Body of pancreas (tissue), 4 donors: Measurements from ENCODE around the gene RAB1B. TPM values are rescaled to one million over a fixed set of nuclear protein-coding genes. Genes with fewer than 3 reads are reported as not detected.
"Not testable (repeated sequence)": the region's sequence is repeated elsewhere in the genome, so short reads cannot be mapped to it uniquely, and the experiment has no call there.

Experiments
- ATAC-seq: fragments of 150-250 bp; one replicate; pipeline ENCODE4 v1.9.1; 2016
- DNase-seq, 4 donors: peaks; one replicate each; pipeline ENCODE4 v3.0.0-alpha.2; 2019
- H3K27ac ChIP-seq, 4 donors: fragments of 200-600 bp; sonication (generic); 1 replicate in 3 of 4; 2 replicates in 1 of 4; pipeline versions ENCODE4 v1.5.1 to v1.6.1; 2016 to 2019; ENCODE audit warnings: mild to moderate bottlenecking in 1 of 4, mixed read lengths in 1 of 4, moderate library complexity in 1 of 4
- H3K27me3 ChIP-seq, 2 donors: fragments of 200-600 bp; sonication (generic); one replicate each; pipeline ENCODE4 v1.6.0; 2016; ENCODE audit warnings: mild to moderate bottlenecking in 1 of 2
- H3K36me3 ChIP-seq, 2 donors: fragments of 200-600 bp; sonication (generic); replicated peaks in 1 of 2; 2 replicates each; pipeline ENCODE4 v1.5.1; 2016; ENCODE audit warnings: low read depth in 2 of 2; ENCODE audit not compliant: insufficient read depth in 1 of 2
- H3K4me1 ChIP-seq: fragments of 200-600 bp; sonication (generic); one replicate; pipeline ENCODE4 v1.6.0; 2016
- H3K4me3 ChIP-seq, 2 donors: fragments of 200-600 bp; sonication (generic); 1 replicate in 1 of 2; 2 replicates in 1 of 2; pipeline ENCODE4 v1.5.1; 2016 to 2019
- H3K9me3 ChIP-seq, 3 donors: fragments of 200-600 bp; sonication (generic); 1 replicate in 2 of 3; 2 replicates in 1 of 3; pipeline ENCODE4 v1.5.1; 2016
- CTCF ChIP-seq, 7 experiments: fragments of 450-650 bp in 4 of 7; fragments of 200-600 bp in 3 of 7; sonication (generic) in 3 of 7; IDR thresholded peaks; one replicate each; pipeline ENCODE4 v1.5.1; 2016 to 2019; ENCODE audit warnings: antibody characterized with exemption in 7 of 7
- POLR2A ChIP-seq, 3 donors: fragments of 450-650 bp; IDR thresholded peaks; one replicate each; pipeline ENCODE4 v1.6.1; 2016; ENCODE audit warnings: antibody characterized with exemption in 3 of 3, mild to moderate bottlenecking in 2 of 3
- WGBS, 2 donors: methylation state at CpG; one replicate each; pipeline ENCODE4 v1.1.5; 2017; 5-methylcytosine and 5-hydroxymethylcytosine counted together
- intact Hi-C: fragments of 100-400 bp; cut with DNase I; formaldehyde crosslinking; loops from one replicate; pipeline ENCODE4 v1.15.1; 2023
- total RNA-seq, 2 donors: library from RNA; depleted of rRNA; stranded (reverse); fragments of >200 nt; gene quantifications; one replicate each; pipeline ENCODE4 v1.1.0, GENCODE V29; 2016

Gene RAB1B
- total RNA-seq, 2 donors from 2014 or later: 67.7 to 74.5 TPM

- Histone ChIP-seq H3K9me3 (no peaks in the 10 kb centered on the region), H3K4me3 (no peak overlapping the region), H3K4me1 (peaks cover 10% of the 10 kb centered on the region), H3K36me3 (no peaks in the 10 kb centered on the region), H3K27ac (peak overlapping the region in 2 of 4 donors; percentile 65 to 67), H3K27me3 (no peaks in the 10 kb centered on the region)
- 49 to 53% methylated on average over 9 to 13 of the region's 16 CpGs for WGBS, 2 donors
- intact Hi-C loops: no loop called here
- TF ChIP-seq CTCF (IDR thresholded peaks at IDR 0.05) (no peak), POLR2A (IDR thresholded peaks at IDR 0.05) (no peak)
- DNase-seq: peak; percentile 31 to 79 (median 42)
- peak; percentile 21 for ATAC-seq
These were observed 49.5 kb downstream of the RAB1B start for GRCh38 chr11:66317723-66318599.

DNA sequence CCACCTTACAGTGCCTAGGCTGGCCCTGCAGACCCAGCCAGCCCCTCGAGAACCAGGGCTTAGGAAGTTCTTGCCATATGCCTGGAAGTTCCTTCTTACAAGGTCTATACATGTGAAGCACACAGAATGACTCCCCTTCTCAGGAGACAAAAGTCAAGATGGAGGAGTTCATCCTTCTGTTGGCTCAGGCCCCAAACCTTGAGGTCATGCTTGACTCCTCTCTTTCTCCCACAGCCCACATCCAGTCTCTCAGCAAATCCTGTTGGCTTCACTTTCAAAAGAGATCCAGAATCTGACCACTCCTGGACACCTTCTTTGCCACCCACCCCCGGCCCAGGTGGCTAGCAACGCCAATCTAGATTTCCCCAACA lies 50.1 kb downstream of the RAB1B start:
- Histone ChIP-seq H3K27me3 (no peaks in the 10 kb centered on the region), H3K27ac (peak overlapping the region in 2 of 4 donors; percentile 65 to 67), H3K9me3 (no peaks in the 10 kb centered on the region), H3K4me1 (peaks cover 5% of the 10 kb centered on the region), H3K4me3 (no peak overlapping the region), H3K36me3 (no peaks in the 10 kb centered on the region)
- ATAC-seq: no peak
- intact Hi-C loops: no loop called here
- no peak for TF ChIP-seq CTCF (IDR thresholded peaks at IDR 0.05)
- no peak for TF ChIP-seq POLR2A (IDR thresholded peaks at IDR 0.05)
- no peak for DNase-seq
- WGBS, 2 donors: 63 to 69% methylated on average over 3 of the region's 3 CpGs

- H3K4me1 ChIP-seq, H3K9me3 ChIP-seq, H3K36me3 ChIP-seq, H3K27me3 ChIP-seq, ATAC-seq, DNase-seq, H3K4me3 ChIP-seq, H3K27ac ChIP-seq, intact Hi-C loops: not testable (repeated sequence)
- 71 to 79% methylated on average over 2 of the region's 2 CpGs for WGBS, 2 donors
These were observed 51.9 kb downstream of the RAB1B start for GRCh38 chr11:66320289-66320688.

DNA sequence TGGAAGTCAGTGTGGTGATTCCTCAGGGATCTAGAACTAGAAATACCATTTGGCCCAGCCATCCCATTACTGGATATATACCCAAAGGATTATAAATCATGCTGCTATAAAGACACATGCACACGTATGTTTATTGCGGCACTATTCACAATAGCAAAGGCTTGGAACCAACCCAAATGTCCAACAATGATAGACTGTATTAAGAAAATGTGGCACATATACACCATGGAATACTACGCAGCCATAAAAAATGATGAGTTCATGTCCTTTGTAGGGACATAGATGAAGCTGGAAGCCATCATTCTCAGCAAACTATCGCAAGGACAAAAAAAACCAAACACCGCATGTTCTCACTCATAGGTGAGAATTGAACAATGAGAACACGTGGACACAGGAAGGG lies 52.3 kb downstream of the RAB1B start:
- H3K4me1 ChIP-seq, H3K27ac ChIP-seq, intact Hi-C loops, H3K36me3 ChIP-seq, H3K9me3 ChIP-seq, DNase-seq, ATAC-seq, H3K4me3 ChIP-seq, H3K27me3 ChIP-seq: not testable (repeated sequence)
- WGBS, 2 donors: 89 to 94% methylated on average over 6 of the region's 6 CpGs

DNA sequence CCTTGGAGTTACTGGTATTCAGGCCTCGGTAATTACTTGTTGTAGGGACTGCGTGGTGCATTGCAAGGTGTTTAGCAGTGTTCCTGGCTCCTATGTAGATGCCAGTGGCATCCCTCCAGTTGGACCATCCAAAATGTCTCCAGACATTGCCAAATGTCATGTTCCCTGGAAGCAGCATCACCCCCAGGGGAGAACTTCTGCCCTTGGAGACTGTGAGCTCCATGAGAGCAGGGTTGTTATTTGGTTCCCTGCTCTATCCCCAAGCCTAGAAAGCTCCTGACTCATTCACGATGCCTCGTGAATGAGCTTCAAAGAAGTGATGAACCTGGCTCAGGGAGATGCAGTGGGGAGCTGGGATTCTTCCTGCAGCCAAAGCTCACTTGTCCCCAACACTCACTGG lies 53.2 kb downstream of the RAB1B start:
- Histone ChIP-seq H3K4me1 (peaks cover 5% of the 10 kb centered on the region), H3K27ac (no peak overlapping the region), H3K4me3 (no peak overlapping the region), H3K9me3 (no peaks in the 10 kb centered on the region), H3K36me3 (no peaks in the 10 kb centered on the region), H3K27me3 (no peaks in the 10 kb centered on the region)
- no peak for ATAC-seq
- 81 to 84% methylated on average over 3 to 4 of the region's 4 CpGs for WGBS, 2 donors
- intact Hi-C loops: no loop called here
- DNase-seq: no peak
- TF ChIP-seq CTCF (IDR thresholded peaks at IDR 0.05) (no peak), POLR2A (IDR thresholded peaks at IDR 0.05) (no peak)
